ENCODE results near the gene RICTOR.

The RICTOR gene

GRCh38 chr5:38891563-38891962 is 182.6 kb downstream of the RICTOR start:
- H3K27me3 ChIP-seq (ENCODE audit: insufficient read depth, low read depth) = no peaks in the 10 kb centered on the region
- no peaks in the 10 kb centered on the region for H4K20me1 ChIP-seq (ENCODE audit: insufficient read depth)
- no peak overlapping the region for H3K9ac ChIP-seq
- no peak overlapping the region for H3K27ac ChIP-seq
- no peaks in the 10 kb centered on the region for H3K4me1 ChIP-seq (ENCODE audit: low read depth, poor library complexity, severe bottlenecking)
- H3K4me3 ChIP-seq (IDR thresholded peaks at IDR 0.05; ENCODE audit: insufficient read depth, low read depth, low read length) = no peak overlapping the region
- H3K36me3 ChIP-seq (ENCODE audit: insufficient read depth) = no peaks in the 10 kb centered on the region
- TF ChIP-seq, protein P1, sequence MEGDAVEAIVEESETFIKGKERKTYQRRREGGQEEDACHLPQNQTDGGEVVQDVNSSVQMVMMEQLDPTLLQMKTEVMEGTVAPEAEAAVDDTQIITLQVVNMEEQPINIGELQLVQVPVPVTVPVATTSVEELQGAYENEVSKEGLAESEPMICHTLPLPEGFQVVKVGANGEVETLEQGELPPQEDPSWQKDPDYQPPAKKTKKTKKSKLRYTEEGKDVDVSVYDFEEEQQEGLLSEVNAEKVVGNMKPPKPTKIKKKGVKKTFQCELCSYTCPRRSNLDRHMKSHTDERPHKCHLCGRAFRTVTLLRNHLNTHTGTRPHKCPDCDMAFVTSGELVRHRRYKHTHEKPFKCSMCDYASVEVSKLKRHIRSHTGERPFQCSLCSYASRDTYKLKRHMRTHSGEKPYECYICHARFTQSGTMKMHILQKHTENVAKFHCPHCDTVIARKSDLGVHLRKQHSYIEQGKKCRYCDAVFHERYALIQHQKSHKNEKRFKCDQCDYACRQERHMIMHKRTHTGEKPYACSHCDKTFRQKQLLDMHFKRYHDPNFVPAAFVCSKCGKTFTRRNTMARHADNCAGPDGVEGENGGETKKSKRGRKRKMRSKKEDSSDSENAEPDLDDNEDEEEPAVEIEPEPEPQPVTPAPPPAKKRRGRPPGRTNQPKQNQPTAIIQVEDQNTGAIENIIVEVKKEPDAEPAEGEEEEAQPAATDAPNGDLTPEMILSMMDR (conservative IDR thresholded peaks at IDR 0.05; ENCODE audit: low read depth, low read length) = no peak
- H2AFZ ChIP-seq (ENCODE audit: low read depth) = no peak overlapping the region
- no peaks in the 10 kb centered on the region for H3K79me2 ChIP-seq (ENCODE audit: insufficient read depth, low read depth)
- no peak overlapping the region for H3K4me2 ChIP-seq

DNA sequence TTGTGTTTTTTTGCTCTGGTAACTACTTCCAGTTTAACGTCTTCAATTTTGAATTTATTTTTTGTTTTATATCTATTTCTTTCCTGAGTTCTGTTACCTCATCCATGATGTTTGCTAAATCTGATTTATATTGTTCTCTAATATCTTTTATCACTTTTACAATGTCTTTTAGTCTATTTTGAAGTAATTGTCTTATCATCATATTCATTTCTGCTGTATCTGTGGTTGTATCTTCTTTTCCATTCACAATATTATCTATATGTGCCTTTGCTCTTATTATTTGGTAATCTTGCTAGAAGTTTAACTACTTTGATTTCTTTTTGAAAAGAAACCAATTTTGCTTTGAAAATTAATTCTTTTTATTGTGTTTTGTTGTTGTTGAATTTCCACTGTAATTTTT is 184.8 kb downstream of the RICTOR start:
- H3K79me2 ChIP-seq (ENCODE audit: insufficient read depth, low read depth) = no peaks in the 10 kb centered on the region
- no peaks in the 10 kb centered on the region for H3K4me1 ChIP-seq (ENCODE audit: low read depth, poor library complexity, severe bottlenecking)
- H3K4me2 ChIP-seq = no peak overlapping the region
- no peak overlapping the region for H2AFZ ChIP-seq (ENCODE audit: low read depth)
- H3K4me3 ChIP-seq (IDR thresholded peaks at IDR 0.05; ENCODE audit: insufficient read depth, low read depth, low read length) = no peak overlapping the region
- no peak overlapping the region for H3K27ac ChIP-seq
- no peaks in the 10 kb centered on the region for H4K20me1 ChIP-seq (ENCODE audit: insufficient read depth)
- TF ChIP-seq, protein P1 (conservative IDR thresholded peaks at IDR 0.05; ENCODE audit: low read depth, low read length) = no peak
- no peak overlapping the region for H3K9ac ChIP-seq
- no peaks in the 10 kb centered on the region for H3K27me3 ChIP-seq (ENCODE audit: insufficient read depth, low read depth)
- no peaks in the 10 kb centered on the region for H3K36me3 ChIP-seq (ENCODE audit: insufficient read depth)

- Histone ChIP-seq H2AFZ (ENCODE audit: low read depth) (no peak overlapping the region), H3K4me3 (IDR thresholded peaks at IDR 0.05; ENCODE audit: insufficient read depth, low read depth, low read length) (no peak overlapping the region), H3K9ac (no peak overlapping the region)
Measured at GRCh38 chr5:38888041-38888440, 186.2 kb downstream of the RICTOR start.

More at GRCh38 chr5:38888041-38888440, 186.2 kb downstream of the RICTOR start:
- TF ChIP-seq, protein P1 (conservative IDR thresholded peaks at IDR 0.05; ENCODE audit: low read depth, low read length) = no peak
- no peak overlapping the region for H3K27ac ChIP-seq
- no peaks in the 10 kb centered on the region for H3K27me3 ChIP-seq (ENCODE audit: insufficient read depth, low read depth)
- H3K36me3 ChIP-seq (ENCODE audit: insufficient read depth) = no peaks in the 10 kb centered on the region
- H3K79me2 ChIP-seq (ENCODE audit: insufficient read depth, low read depth) = no peaks in the 10 kb centered on the region
- no peaks in the 10 kb centered on the region for H3K4me1 ChIP-seq (ENCODE audit: low read depth, poor library complexity, severe bottlenecking)
- no peak overlapping the region for H3K4me2 ChIP-seq
- no peaks in the 10 kb centered on the region for H4K20me1 ChIP-seq (ENCODE audit: insufficient read depth)
